Endodermal cell (in vitro differentiated cells): ENCODE results near the gene SCT. TPM values are rescaled to one million over a fixed set of nuclear protein-coding genes. Genes with fewer than 3 reads are reported as not detected.
A peak's percentile ranks its signal among the peaks of the same experiment; 100 is the strongest.

ENCODE experiments used
- DNase-seq: peaks from one replicate; pipeline ENCODE4 v3.0.0-alpha.2; 2017
- H3K27ac ChIP-seq: 2 replicates; pipeline ENCODE4 v1.5.1; 2013; ENCODE audit warnings: mild to moderate bottlenecking, low read depth, low read length, moderate library complexity
- H3K27me3 ChIP-seq: 2 replicates; pipeline ENCODE4 v1.6.1; 2013; ENCODE audit warnings: mild to moderate bottlenecking, low read length, moderate library complexity; ENCODE audit not compliant: insufficient read depth, control insufficient read depth, poor library complexity, severe bottlenecking
- H3K36me3 ChIP-seq: 2 replicates; pipeline ENCODE4 v1.7.0; 2013; ENCODE audit warnings: mild to moderate bottlenecking, low read length, moderate library complexity; ENCODE audit not compliant: control insufficient read depth, insufficient read depth
- H3K4me1 ChIP-seq: one replicate; pipeline ENCODE4 v1.7.0; 2013; ENCODE audit warnings: low read length; ENCODE audit not compliant: control insufficient read depth, insufficient read depth
- H3K4me3 ChIP-seq: 2 replicates; pipeline ENCODE4 v1.5.1; 2013; ENCODE audit warnings: mild to moderate bottlenecking, low read length, moderate library complexity
- H3K9ac ChIP-seq: 2 replicates; pipeline ENCODE4 v1.6.1; 2013; ENCODE audit warnings: mild to moderate bottlenecking, low read length, moderate library complexity; ENCODE audit not compliant: poor library complexity, severe bottlenecking; ENCODE audit errors: extremely low read depth
- H3K9me3 ChIP-seq: 2 replicates; pipeline ENCODE4 v1.6.1; 2013; ENCODE audit warnings: mild to moderate bottlenecking, low read length, moderate library complexity; ENCODE audit not compliant: control insufficient read depth
- H3K27ac Mint-ChIP-seq: 2 replicates; pipeline ENCODE4 v1.8.0; 2020; ENCODE audit warnings: mixed read lengths
- H3K27me3 Mint-ChIP-seq: 2 replicates; pipeline ENCODE4 v1.8.0; 2021; ENCODE audit warnings: mild to moderate bottlenecking, mixed read lengths; ENCODE audit not compliant: insufficient read depth
- H3K36me3 Mint-ChIP-seq: 2 replicates; pipeline ENCODE4 v1.8.0; 2020; ENCODE audit warnings: low read depth, mixed read lengths
- H3K4me1 Mint-ChIP-seq: 2 replicates; pipeline ENCODE4 v1.8.0; 2020; ENCODE audit warnings: mixed read lengths
- H3K4me3 Mint-ChIP-seq: 2 replicates; pipeline ENCODE4 v1.8.0; 2020; ENCODE audit warnings: mild to moderate bottlenecking, moderate library complexity, mixed read lengths
- H3K9me3 Mint-ChIP-seq: 2 replicates; pipeline ENCODE4 v1.8.0; 2020; ENCODE audit warnings: mild to moderate bottlenecking, mixed read lengths
- WGBS, 2 experiments: methylation state at CpG; one replicate each; pipeline versions ENCODE4 v1.1.5 to v1.1.7; 2013; ENCODE audit warnings: missing lambda C conversion rate in 2 of 2, mixed read lengths in 1 of 2; ENCODE audit not compliant: insufficient coverage in 1 of 2, insufficient read length in 1 of 2; 5-methylcytosine and 5-hydroxymethylcytosine counted together
- total RNA-seq, 2 donors: library from RNA; stranded (reverse); fragmentation: NEBNext Ultra II Directional in 1 of 2; extraction: Animal tissue kit (Norgen Biotek cat#: 25700) in 1 of 2; gene quantifications; 2 replicates in 1 of 2; 3 replicates in 1 of 2; pipeline ENCODE4 v1.2.1, GENCODE V29; 2021
- TF ChIP-seq, protein P1 (sequence below): fragments of 200-600 bp; sonication (generic); conservative IDR thresholded peaks from 2 replicates; pipeline ENCODE4 v1.5.0; 2021; ENCODE audit warnings: antibody characterized with exemption, mild to moderate bottlenecking

SCT gene
- total RNA-seq, 2 donors from 2014 or later: 3.9 to 6.1 TPM

DNA sequence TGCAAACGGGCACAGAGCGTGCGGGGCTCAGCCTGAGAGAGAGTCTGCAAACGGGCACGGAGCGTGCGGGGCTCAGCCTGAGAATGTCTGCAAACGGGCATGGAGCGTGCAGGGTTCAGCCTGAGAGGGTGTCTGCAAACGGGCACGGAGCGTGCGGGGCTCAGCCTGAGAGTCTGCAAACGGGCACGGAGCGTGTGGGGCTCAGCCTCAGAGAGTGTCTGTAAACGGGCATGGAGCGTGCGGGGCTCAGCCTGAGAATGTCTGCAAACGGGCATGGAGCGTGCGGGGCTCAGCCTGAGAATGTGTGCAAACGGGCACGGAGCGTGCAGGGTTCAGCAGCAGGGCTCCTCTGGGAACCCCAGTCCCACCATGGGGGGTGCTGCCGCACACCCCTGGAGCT, 37.2 kb downstream of the SCT start:
- H3K9ac ChIP-seq: no peak overlapping the region
- H3K9me3 ChIP-seq: no peaks in the 10 kb centered on the region
- Mint-ChIP-seq H3K36me3 (peaks cover 71% of the 10 kb centered on the region), H3K27ac (no peak overlapping the region), H3K4me3 (no peak overlapping the region), H3K9me3 (no peaks in the 10 kb centered on the region), H3K27me3 (no peaks in the 10 kb centered on the region), H3K4me1 (no peaks in the 10 kb centered on the region)
- 94 to 96% methylated on average over 26 of the region's 26 CpGs for WGBS, 2 experiments
- TF ChIP-seq, protein P1, sequence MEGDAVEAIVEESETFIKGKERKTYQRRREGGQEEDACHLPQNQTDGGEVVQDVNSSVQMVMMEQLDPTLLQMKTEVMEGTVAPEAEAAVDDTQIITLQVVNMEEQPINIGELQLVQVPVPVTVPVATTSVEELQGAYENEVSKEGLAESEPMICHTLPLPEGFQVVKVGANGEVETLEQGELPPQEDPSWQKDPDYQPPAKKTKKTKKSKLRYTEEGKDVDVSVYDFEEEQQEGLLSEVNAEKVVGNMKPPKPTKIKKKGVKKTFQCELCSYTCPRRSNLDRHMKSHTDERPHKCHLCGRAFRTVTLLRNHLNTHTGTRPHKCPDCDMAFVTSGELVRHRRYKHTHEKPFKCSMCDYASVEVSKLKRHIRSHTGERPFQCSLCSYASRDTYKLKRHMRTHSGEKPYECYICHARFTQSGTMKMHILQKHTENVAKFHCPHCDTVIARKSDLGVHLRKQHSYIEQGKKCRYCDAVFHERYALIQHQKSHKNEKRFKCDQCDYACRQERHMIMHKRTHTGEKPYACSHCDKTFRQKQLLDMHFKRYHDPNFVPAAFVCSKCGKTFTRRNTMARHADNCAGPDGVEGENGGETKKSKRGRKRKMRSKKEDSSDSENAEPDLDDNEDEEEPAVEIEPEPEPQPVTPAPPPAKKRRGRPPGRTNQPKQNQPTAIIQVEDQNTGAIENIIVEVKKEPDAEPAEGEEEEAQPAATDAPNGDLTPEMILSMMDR: no peak
- DNase-seq: no peak
- no peak overlapping the region for H3K4me3 ChIP-seq
- H3K27me3 ChIP-seq: no peaks in the 10 kb centered on the region
- peaks cover 70% of the 10 kb centered on the region for H3K36me3 ChIP-seq
- H3K27ac ChIP-seq: no peak overlapping the region
- no peaks in the 10 kb centered on the region for H3K4me1 ChIP-seq

DNA sequence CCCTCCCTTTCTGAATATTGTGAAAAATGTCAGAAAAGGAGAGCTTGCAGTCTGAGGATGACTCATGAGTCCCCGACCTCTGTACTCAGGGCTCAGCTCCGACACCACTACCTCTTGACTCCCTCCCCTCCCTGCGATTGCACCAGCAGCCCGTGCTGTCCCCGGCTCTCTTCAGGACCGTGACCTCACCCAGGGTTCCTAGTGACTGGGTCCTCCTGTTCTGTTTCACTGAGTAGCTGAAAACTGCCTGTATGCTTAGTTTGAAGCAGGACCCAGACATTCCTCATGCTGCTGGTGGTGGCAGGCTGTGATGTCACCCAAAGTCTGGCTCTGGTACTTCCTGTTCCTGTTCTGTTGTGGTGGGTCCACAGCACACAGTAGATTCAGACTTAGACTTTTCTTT, 39.0 kb downstream of the SCT start:
- peak overlapping the region; percentile 64 for H3K27ac Mint-ChIP-seq
- H3K27ac ChIP-seq: no peak overlapping the region

DNA sequence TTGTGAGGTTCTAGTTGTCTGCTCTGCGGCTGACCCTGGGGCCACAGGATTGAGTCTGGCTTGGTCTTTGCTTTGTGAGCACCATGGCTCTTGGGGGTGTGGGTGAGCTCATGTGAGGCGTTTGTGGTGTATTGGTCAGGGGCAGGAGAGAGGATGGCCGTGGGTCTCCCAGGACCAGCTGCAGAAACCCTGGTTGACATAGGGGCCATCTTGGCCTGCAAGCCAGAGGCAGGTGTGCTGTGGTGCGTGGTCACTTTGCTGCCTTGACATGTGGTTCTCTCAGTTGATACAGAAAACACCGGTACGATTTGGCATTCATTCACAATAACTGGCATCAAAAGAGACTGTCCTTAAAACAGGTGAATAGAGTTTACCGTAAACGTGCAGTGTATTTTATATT, 39.4 kb downstream of the SCT start:
- H3K9me3 ChIP-seq: no peaks in the 10 kb centered on the region
- H3K27ac Mint-ChIP-seq: no peak overlapping the region
- H3K4me1 ChIP-seq: no peaks in the 10 kb centered on the region
- no peak for DNase-seq
- peaks cover 60% of the 10 kb centered on the region for H3K36me3 Mint-ChIP-seq
- no peaks in the 10 kb centered on the region for H3K27me3 Mint-ChIP-seq
- no peak overlapping the region for H3K4me3 Mint-ChIP-seq
- no peak overlapping the region for H3K4me3 ChIP-seq
- 91 to 95% methylated on average over 7 to 8 of the region's 8 CpGs for WGBS, 2 experiments
- no peaks in the 10 kb centered on the region for H3K27me3 ChIP-seq
- H3K9ac ChIP-seq: no peak overlapping the region
- TF ChIP-seq, protein P1: no peak
- no peaks in the 10 kb centered on the region for H3K9me3 Mint-ChIP-seq
- peaks cover 63% of the 10 kb centered on the region for H3K36me3 ChIP-seq
- no peaks in the 10 kb centered on the region for H3K4me1 Mint-ChIP-seq
- no peak overlapping the region for H3K27ac ChIP-seq

More for the DNA sequence above, 39.0 kb downstream of the SCT start:
- Mint-ChIP-seq H3K4me3 (no peak overlapping the region), H3K4me1 (no peaks in the 10 kb centered on the region), H3K9me3 (no peaks in the 10 kb centered on the region), H3K36me3 (peaks cover 64% of the 10 kb centered on the region), H3K27me3 (no peaks in the 10 kb centered on the region)
- Histone ChIP-seq H3K4me1 (no peaks in the 10 kb centered on the region), H3K27me3 (no peaks in the 10 kb centered on the region), H3K9me3 (no peaks in the 10 kb centered on the region), H3K4me3 (no peak overlapping the region), H3K9ac (no peak overlapping the region), H3K36me3 (peaks cover 67% of the 10 kb centered on the region)
- TF ChIP-seq, protein P1: no peak
- DNase-seq: no peak
- 85 to 95% methylated on average over 4 to 6 of the region's 6 CpGs for WGBS, 2 experiments
